SKM-1 treated with dmso at 0.1 percent for 144 hours (cell line): Measurements from ENCODE around the gene CTSD.
"Not testable (repeated sequence)": the region's sequence is repeated elsewhere in the genome, so short reads cannot be mapped to it uniquely, and the experiment has no call there.

Source experiments
- DNase-seq: peaks from one replicate; lab custom pipeline; 2025; ENCODE audit not compliant: unreplicated experiment; lab: John Stamatoyannopoulos, UW

CTSD gene

DNA sequence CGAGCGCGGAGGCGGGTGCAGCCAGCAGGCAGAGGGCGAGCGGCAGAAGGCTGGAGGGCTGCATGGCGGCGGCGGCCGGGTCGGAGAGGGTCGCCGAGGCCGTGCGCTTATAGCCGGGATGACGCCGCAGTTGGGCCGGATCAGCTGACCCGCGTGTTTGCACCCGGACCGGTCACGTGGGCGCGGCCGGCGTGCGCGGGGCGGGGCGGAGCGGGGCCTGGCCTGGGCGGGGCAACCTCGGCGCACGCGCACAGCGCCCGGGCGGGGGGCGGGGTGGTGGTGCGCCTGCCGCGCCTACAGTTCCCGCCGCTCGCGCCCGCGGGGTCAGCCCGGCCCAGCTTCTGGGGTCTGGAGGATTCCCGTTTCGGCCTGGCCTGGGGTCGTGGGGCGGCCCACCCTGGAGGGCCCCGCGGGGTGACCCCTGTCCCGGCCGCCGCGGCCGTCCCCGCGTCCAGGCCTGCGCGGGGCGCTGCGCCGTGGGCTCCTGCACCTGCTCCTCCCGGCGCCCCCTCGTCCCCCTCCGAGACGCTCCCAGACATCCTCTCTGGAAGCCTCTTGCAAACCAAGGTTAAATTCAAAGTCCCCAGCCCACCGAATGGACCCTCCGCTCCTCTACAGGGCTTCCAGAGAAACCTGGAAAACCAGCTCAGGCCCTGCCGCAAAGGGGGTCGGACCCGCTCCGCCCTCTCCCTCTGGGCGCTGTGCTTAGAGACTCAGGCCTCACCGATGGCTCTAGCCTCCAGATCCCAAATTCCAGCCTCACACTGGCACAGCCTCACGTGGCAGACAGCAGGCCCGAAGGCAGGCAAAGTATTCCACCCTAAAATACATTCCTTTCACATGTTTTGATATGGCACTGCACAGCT lies at the start of gene CTSD:
Gene CTSD (minus strand): TSS at position 132 of the 866 bp plus-strand sequence. CDS start 68 bp downstream, at position 64.
- DNase-seq, result peak; percentile 53

DNA sequence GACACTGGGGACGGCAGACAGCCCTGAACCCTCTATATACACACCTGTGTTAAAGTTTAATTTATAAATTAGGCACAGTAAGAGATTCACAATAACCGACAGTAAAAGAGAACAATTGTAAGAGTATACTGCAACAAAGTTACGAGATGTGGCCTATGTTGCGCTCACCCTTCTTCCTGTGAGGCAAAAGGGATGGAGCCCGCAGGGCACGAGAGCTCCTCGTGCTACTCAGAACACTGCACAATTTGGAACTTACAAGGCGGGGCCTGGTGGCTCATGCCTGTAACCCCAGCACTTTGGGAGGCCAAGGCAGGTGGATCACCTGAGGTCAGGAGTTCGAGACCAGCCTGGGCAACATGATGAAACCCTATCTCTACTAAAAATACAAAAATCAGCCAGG lies 49.6 kb upstream of the CTSD start:
- DNase-seq, result not testable (repeated sequence)

DNA sequence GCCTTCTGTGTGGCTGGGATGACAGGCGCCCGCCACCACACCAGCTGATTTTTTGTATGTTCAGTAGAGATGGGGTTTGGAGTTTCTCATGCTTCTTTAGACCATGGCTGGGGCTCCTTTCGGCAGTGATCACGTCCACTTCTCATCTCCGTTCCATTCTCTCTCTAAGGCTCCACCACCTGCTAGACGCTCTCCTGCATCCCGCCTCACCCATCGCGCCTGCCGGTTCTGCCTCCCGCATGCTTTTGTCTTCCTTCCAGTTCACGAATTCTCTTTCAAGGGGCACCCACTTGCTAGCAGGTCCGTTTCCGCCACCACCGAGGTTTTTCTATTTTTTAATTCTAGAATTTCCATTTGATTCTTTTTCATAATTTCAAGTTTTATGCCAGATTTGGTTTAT lies 49.1 kb upstream of the CTSD start:
- no peak for DNase-seq

DNA sequence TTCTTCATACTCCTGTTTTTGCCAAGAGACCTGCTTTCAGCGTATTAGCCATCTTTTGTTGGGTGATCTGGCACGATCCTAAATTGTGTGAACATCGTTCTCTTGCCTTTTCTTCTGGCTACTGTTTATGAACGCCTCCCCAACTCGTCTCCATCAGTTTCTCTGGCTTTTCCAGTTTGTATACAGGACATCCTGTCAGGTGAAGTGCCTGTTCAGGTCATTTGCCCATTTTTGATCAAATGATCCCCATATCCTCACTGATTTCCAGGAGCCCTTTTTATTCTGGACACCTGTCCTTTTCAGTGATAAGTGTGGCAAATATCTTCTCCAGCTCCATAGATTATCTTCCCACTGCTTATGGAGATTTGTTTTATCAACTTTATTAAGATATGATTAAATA lies 48.5 kb upstream of the CTSD start:
- DNase-seq, result no peak

DNA sequence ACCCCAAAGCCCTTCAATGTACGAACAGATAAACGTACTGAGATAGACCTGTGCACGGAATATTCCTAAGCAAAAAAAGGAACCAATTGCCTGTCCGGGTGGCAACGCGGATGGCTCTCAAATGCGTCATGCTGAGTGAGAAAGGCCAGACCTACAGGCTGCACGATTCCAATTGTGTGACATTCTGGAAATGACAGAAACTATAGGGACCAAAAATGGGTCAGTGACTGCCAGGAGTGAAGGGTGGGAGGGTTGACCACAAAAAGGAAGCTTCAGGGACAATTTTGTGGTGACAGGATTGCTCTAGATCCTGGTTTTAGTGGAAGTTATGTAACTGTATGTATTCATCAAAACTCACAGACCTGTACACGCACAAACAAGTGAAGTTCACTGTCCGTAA lies 47.0 kb upstream of the CTSD start:
- DNase-seq, result peak; percentile 75

DNA sequence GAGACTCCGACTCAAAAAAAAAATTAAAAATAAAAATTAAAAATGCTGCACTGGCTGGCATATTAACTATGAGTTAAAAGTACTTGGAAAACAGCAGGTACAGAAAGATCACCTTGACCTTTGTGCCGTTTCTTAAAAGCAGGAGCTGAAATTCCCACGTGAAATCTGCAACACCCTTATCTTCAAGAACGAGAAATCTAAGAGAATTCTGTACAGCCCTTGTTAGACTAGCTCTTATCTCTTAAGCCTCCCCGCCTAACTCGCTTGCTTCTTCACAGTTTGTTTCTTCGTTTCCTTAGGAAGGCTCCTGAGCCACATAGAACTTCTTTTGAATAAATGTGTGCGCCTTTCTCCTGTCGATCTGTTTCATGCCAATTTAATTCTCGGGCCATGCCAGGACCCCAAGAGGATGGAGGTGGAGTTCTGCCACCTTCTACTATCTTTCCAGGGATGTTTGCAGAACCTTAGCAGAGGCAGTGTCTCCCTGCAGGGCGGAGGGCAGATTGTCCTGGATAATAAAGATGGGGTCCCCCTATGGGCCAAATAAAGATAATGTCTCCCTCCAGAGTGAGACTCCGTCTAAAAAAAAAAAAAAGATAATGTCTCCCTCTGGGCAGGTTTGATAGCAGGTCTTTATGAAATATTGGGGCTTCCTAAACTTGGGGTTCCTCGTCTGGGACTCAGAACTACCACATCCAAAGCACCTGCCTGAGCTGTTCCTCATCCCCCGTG lies 43.7 kb upstream of the CTSD start:
- no peak for DNase-seq

DNA sequence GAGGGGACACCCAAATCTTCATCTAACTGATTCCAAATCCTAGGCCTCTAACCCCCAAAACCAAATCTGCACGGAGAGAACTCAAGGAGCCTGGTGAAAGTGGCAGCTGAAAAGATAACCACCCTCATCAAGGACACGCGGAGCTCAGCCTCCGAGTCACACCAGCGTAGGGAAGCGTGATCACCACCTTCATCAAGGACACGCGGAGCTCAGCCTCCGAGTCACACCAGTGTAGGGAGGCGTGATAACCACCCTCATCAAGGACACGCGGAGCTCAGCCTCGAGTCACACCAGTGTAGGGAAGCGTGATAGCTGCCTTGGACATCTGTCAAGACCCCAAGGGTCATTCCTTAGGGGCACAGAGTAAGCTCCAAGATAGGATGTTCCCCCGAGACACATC lies 41.8 kb upstream of the CTSD start:
- DNase-seq, result no peak

DNA sequence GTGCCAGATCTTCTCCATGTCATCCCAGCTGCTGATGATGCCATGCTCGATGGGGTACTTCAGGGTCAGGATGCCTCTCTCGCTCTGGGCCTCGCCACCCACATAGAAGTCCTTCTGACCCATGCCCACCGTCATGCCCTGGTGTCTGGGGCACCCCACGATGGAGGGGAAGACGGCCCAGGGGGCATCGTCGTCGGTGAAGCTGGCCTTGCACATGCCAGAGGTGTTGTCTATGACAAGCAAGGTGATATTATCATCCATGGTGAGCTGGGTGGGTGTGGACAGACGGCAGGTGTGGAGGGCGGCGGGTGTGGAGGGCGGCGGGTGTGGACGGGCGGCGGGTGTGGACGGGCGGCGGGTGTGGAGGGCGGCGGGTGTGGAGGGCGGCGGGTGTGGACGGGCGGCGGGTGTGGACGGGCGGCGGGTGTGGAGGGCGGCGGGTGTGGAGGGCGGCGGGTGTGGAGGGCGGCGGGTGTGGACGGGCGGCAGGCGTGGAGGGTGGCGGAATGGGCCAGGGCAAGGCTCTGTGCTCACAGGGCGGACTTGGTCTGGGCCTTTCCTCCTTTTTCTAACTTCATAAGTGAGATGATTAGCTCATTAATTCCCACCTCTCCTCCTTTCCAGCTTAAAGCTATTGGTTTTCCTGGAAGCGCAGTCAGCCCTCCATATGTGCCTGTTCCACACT lies 40.2 kb upstream of the CTSD start:
- DNase-seq, result not testable (repeated sequence)

DNA sequence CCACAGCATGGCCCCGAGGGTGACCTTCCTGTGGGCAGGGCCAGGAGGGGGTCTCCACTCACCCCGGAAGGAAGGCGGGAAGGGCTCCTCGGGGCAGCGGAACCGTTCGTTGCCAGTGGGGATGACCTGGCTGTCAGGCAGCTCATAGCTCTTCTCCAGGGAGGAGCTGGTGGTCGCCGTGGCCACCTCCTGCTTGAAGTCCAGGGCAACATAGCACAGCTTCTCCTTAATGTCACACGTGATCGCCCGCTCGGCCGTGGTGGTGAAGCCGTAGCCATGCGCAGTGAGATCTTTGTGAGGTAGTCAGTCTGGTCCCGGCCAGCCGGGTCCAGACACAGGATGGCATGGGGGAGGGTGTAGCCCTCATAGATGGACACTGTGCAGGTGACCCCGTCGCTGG lies 39.5 kb upstream of the CTSD start:
- DNase-seq, result no peak

DNA sequence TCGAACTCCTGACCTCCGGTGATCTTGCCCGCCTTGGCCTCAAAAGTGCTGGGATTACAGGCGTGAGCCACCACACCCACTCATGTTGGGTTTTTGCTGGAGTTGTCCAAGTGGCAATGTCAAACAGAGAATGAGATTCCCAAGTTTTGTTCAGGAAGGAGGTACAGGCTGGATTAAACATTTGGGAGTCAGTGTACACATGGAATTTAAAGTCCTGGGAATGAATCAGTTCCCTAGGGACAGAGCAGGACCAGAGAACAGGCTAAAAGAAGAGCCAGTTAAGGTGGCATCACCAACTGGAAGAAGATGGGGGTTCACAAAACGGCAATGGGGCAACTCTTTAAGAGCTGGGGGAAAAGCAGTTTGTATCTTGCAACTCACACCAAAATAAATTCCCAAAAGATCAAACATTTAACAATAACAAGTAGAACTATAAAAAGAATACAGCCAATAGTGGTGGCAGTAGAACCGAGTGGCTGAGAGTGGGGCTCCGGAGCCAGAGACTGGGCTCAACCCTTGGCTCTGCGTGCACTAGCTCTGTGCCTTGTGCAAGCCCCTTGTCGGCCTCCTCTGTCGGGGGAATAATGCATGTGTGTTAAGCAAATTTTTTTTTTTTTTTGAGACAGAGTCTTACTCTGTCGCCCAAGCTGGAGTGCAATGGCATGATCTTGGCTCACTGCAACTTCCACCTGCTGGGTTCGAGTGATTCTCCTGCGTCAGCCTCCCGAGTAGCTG lies 33.8 kb upstream of the CTSD start:
- no peak for DNase-seq

DNA sequence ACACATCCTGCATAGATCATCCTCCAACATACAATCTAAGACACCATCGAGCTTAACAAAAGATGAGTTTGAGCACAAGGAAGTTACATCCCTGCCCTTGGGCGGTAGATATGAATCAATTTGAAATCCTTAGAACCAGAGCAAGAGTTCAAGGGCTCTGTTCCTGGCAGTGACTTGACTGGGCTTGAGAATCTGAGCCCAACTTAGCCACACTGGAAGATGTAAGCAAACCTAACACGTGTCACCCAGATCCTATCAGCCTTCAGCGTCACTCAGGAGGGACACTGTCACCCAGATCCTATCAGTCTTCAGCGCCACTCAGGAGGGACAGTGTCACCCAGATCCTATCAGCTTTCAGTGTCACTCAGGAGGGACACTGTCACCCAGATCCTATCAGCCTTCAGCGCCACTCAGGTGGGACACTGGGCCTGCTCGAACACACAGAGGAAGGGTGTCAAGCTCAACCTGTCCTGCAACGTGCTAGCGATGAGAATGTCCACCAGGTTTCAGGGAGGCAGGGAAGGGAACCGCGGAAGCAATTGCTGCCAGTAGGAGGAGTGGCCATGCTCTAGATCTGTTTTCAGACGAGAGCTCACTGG lies 32.8 kb upstream of the CTSD start:
- no peak for DNase-seq

DNA sequence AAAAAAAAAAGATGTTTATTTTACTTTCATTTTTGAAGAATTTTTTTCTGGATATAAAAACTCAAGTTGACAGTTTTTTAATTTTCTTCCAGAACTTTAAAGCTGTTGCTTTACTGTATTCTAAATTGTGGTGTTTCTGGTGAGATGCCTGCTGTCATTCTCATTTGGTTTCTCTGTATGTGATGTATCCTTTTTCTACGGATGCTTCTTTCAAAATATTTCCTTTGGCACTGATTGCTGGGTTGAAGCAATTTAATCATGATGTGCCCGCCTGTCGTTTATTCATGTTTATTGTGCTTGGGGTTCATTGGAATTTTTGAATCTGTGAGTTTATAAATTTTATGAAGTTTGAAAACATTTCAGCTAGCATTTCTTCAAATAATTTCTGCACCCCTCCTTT lies 29.4 kb upstream of the CTSD start:
- no peak for DNase-seq

DNA sequence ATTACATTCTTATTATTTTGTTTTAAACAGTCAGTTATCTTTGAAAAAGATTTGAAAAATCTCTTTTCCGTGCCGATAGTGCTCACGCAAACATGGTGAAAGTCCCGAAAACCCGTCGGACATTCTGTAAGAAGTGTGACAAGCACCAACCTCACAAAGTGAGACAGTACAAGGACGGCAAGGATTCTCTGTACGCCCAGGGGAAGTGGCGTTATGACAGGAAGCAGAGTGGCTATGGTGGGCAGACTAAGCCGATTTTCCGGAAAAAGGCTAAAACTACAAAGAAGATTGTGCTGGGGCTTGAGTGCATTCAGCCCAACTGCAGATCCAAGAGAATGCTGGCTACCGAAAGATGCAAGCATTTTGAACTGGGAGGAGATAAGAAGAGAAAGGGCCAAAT lies 28.7 kb upstream of the CTSD start:
- no peak for DNase-seq

DNA sequence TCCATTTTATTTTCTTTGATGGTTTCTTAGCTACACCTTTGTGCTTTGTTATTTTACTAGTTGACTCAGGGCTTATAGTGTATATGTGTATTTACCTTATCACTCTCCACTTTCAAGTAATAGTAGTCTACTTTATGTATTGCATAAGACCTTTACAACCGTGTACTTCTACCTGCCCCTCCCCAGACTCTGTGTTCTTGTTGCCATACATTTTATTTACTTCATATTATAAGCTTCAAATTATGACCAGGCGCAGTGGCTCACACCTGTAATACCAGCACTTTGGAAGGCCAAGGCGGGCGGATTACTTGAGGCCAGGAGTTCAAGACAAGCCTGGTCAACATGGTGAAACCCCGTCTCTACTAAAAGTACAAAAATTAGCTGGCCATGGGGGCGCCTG lies 28.2 kb upstream of the CTSD start:
- no peak for DNase-seq

DNA sequence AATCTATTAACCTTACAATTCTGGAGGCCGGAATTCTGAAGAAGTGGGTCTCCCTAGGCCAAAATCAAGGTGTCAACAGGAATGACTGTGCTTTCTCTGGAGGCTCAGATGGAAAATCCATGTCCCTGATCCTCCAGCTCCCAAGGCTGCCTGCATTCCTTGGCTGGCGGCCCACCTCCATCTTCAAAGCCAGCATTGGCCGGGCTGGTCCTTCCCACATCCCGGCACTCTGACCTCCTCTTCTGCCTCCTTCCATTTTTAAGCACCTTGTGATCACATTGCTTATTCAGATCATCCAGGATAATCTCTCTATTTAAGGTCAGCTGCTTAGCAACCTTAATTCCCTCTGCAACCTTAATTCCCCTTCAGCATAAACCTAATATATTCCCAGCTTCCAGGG lies 22.7 kb upstream of the CTSD start:
- no peak for DNase-seq

DNA sequence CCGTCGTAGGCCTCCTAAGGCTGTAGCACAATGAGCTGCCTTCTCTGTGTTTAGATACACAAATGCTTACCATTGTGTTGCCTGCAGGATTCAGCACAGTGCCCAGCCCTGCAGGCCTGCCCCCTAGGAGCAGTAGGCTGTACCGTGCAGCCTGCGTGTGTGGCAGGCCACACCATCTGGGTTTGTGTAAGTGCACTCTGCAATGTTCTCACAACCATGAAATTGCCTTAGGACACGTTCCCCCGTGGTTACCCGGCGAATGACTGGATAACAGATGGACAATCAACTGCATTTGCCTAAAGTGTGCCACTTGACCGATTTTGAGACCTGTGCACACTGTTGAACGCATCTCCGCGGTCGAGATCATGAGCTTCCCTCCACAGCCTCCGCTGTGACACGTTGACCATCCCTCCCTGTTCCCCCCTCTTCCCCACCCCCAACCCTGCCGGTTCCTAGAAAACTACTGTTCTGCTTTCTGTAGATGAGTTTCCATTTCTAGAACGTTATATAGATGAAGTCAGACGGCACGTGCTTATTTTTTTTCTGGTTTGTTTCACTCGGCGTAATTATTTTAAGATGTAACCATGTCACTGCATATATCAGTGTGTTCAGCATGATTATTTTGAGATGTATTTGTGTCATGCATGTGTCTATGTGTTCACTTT lies 22.2 kb upstream of the CTSD start:
- no peak for DNase-seq

DNA sequence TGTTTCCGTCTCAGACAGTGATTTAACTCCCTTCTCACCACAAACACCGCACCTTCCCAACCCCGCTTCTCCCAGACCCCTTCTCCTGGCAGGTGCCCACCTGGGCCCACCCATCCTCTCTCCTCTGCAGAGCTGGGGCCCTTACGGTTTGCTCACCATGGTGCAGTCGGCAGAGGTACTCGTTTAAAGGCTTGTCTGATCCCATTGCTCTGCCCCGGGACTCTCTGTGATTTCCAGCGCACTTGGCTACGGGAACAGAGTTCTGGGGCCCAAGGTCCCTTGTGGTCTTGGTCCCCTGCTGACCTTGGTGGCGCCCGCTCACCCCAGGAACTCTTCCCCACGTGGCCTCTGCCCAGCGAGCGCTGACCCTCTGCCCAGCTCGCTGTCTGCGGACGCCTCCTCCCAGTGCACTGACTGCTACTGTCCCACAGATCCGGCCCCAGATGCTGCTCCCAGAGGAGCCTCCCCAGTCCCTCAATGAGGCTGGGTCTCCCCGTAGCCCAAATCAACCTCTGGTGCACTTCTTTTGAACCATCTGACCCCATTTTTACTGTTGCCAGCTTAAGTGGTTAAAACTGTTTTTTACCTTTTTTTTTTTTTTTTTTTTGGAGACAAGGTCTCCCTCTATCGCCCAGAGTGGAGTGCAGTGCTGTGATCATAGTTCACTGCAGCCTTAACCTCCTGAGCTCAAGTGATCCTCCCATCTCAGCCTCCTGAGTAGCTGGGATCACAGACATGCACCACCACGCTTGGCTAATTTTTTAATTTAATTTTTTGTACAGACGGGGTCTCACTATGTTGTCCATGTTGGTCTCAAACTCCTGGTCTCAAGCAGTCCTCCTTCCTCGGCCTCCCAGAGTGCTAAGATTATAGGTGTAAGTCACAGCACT lies 21.3 kb upstream of the CTSD start:
- DNase-seq, result no peak

DNA sequence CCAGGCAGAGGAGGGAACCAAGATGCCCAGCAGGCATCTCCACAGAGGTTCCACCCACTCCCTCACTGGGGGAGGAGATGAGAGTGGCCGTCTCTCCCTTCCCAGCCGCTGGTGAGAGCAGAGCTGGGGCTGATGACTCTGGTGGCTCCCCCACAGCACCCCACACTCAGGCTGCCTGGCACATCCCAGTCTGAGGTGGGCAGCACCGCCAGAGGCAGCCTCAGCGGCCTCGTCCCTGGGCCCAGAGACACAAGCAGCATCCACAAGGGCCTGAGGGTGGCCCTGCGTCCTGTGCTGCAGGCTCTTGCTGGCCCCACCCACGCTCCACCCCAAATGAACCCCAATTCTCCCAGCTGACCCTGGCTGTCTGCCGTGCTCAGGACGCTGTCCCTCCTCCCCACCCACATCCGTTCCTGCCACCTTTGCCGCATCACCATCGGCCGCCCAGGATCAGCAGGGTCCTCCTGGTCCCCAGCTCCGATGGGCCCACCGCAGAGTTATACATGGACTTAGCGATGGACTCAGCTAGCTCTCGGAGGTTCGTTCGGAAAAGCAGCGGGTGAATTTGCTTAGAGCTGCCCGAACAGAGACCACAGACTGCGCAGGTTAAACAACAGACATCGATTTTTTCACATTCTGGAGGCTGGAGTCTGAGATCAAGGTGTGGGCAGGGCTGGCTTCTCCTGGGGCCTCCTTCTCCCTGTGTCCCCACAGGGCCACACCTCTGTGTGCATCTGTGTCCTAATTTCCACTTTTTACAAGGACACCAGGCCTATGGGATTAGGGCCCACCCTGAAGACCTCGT lies 20.2 kb upstream of the CTSD start:
- no peak for DNase-seq
